ENCODE results near the gene KDSR. TPM values are rescaled to one million over a fixed set of nuclear protein-coding genes. Genes with fewer than 3 reads are reported as not detected.

KDSR gene
- total and polyA plus RNA-seq, 2 donors (not counting 1 experiment from before 2014, with no cell fraction given) = 6.4 to 21.1 TPM

- Mint-ChIP-seq H3K27me3 (no peaks in the 10 kb centered on the region), H3K4me3 (no peak overlapping the region), H3K9me3 (ENCODE audit: insufficient read depth) (no peaks in the 10 kb centered on the region), H3K4me1 (peaks cover 8% of the 10 kb centered on the region), H3K27ac (no peak overlapping the region)
- H3K4me3 ChIP-seq (ENCODE audit: control extremely low read depth in 1 of 5, extremely low read depth in 1 of 5, insufficient read depth in 1 of 5, low read depth in 2 of 5, low read length in 4 of 5) = no peak overlapping the region
- H3K4me1 ChIP-seq (ENCODE audit: control insufficient read depth in 2 of 2, insufficient read depth in 2 of 2, low read length in 2 of 2) = no peaks in the 10 kb centered on the region
- no peak overlapping the region for H3K4me2 ChIP-seq (replicated peaks; ENCODE audit: low read depth, low read length, poor library complexity, severe bottlenecking)
- no peaks in the 10 kb centered on the region for H4K20me1 ChIP-seq (ENCODE audit: control insufficient read depth, insufficient read depth, low read length, poor library complexity, severe bottlenecking)
- no peak overlapping the region for H3K27ac ChIP-seq (ENCODE audit: low read length in 2 of 2)
- CTCF ChIA-PET = no interaction called here
- ATAC-seq (ENCODE audit: low read depth) = no peak
- H3K9me3 ChIP-seq (ENCODE audit: control extremely low read depth in 1 of 3, control insufficient read depth in 2 of 3, insufficient read depth in 1 of 3, low read length in 2 of 3) = peaks cover 0 to 4% (median 0%) of the 10 kb centered on the region in 3 donors
- no peaks in the 10 kb centered on the region for H3K27me3 ChIP-seq (replicated peaks in 1 of 4; ENCODE audit: control extremely low read depth in 1 of 4, control insufficient read depth in 3 of 4, insufficient read depth in 4 of 4, low read length in 3 of 4)
- TF ChIP-seq CTCF (IDR thresholded peaks at IDR 0.05) (no peak), EZH2 (IDR thresholded peaks at IDR 0.05; ENCODE audit: borderline replicate concordance, insufficient read depth, low read depth, low read length, poor library complexity, severe bottlenecking) (no peak)
- H3K36me3 ChIP-seq (replicated peaks in 1 of 2; ENCODE audit: control extremely low read depth in 1 of 2, control insufficient read depth in 1 of 2, extremely low read depth in 1 of 2, insufficient read depth in 2 of 2, low read length in 1 of 2) = no peaks in the 10 kb centered on the region
- POLR2A ChIA-PET = no interaction called here
- WGBS (ENCODE audit: insufficient coverage) = 81% methylated on average over 3 of the region's 3 CpGs
- H2AFZ ChIP-seq (ENCODE audit: insufficient read depth, low read depth, low read length, poor library complexity, severe bottlenecking) = no peak overlapping the region
- DNase-seq = no peak
- no peak overlapping the region for H3K9ac ChIP-seq (ENCODE audit: low read length)
- H3K79me2 ChIP-seq (ENCODE audit: control insufficient read depth, insufficient read depth, low read length) = no peaks in the 10 kb centered on the region
- intact Hi-C loops (cut with micrococcal nuclease) = no loop called here
Observed at GRCh38 chr18:63382843-63383242, 15.8 kb upstream of the KDSR start.

- no CpG with 5 or more reads among the region's 2 CpGs for WGBS (ENCODE audit: insufficient coverage)
- no peak for TF ChIP-seq EZH2 (IDR thresholded peaks at IDR 0.05; ENCODE audit: borderline replicate concordance, insufficient read depth, low read depth, low read length, poor library complexity, severe bottlenecking)
- no peak for TF ChIP-seq CTCF (IDR thresholded peaks at IDR 0.05)
- Mint-ChIP-seq H3K27ac (no peak overlapping the region), H3K4me3 (no peak overlapping the region), H3K27me3 (no peaks in the 10 kb centered on the region), H3K9me3 (ENCODE audit: insufficient read depth) (no peaks in the 10 kb centered on the region), H3K4me1 (peaks cover 8% of the 10 kb centered on the region)
- H3K27ac ChIP-seq (ENCODE audit: low read length in 2 of 2) = no peak overlapping the region
- no peaks in the 10 kb centered on the region for H3K36me3 ChIP-seq (replicated peaks in 1 of 2; ENCODE audit: control extremely low read depth in 1 of 2, control insufficient read depth in 1 of 2, extremely low read depth in 1 of 2, insufficient read depth in 2 of 2, low read length in 1 of 2)
- DNase-seq (no peak), ATAC-seq (ENCODE audit: low read depth) (no peak)
- no peak overlapping the region for H3K4me3 ChIP-seq (ENCODE audit: control extremely low read depth in 1 of 5, extremely low read depth in 1 of 5, insufficient read depth in 1 of 5, low read depth in 2 of 5, low read length in 4 of 5)
- H2AFZ ChIP-seq (ENCODE audit: insufficient read depth, low read depth, low read length, poor library complexity, severe bottlenecking) = no peak overlapping the region
- H3K27me3 ChIP-seq (replicated peaks in 1 of 4; ENCODE audit: control extremely low read depth in 1 of 4, control insufficient read depth in 3 of 4, insufficient read depth in 4 of 4, low read length in 3 of 4) = no peaks in the 10 kb centered on the region
- H3K4me1 ChIP-seq (ENCODE audit: control insufficient read depth in 2 of 2, insufficient read depth in 2 of 2, low read length in 2 of 2) = no peaks in the 10 kb centered on the region
- H3K4me2 ChIP-seq (replicated peaks; ENCODE audit: low read depth, low read length, poor library complexity, severe bottlenecking) = no peak overlapping the region
- CTCF ChIA-PET = no interaction called here
- H3K9ac ChIP-seq (ENCODE audit: low read length) = no peak overlapping the region
- no peaks in the 10 kb centered on the region for H3K79me2 ChIP-seq (ENCODE audit: control insufficient read depth, insufficient read depth, low read length)
- peaks cover 0 to 8% (median 2%) of the 10 kb centered on the region in 3 donors for H3K9me3 ChIP-seq (ENCODE audit: control extremely low read depth in 1 of 3, control insufficient read depth in 2 of 3, insufficient read depth in 1 of 3, low read length in 2 of 3)
- H4K20me1 ChIP-seq (ENCODE audit: control insufficient read depth, insufficient read depth, low read length, poor library complexity, severe bottlenecking) = no peaks in the 10 kb centered on the region
- POLR2A ChIA-PET = no interaction called here
- intact Hi-C loops (cut with micrococcal nuclease) = no loop called here
Observed at GRCh38 chr18:63379639-63379962, 12.6 kb upstream of the KDSR start.

Data from B cell (primary cell).